H1 (cell line): ENCODE results near the gene CDC42. TPM values are rescaled to one million over a fixed set of nuclear protein-coding genes. Genes with fewer than 3 reads are reported as not detected.

Experiments
- CTCF ChIA-PET: fragments of 300-600 bp; sonication (Branson Sonifier 250); formaldehyde crosslinking; loops from one replicate; lab custom pipeline; 2021; ENCODE audit not compliant: partially characterized antibody; lab: Charles Lee
- POLR2A ChIA-PET: fragments of 300-600 bp; sonication (Branson Sonifier 250); formaldehyde crosslinking; loops from one replicate; lab custom pipeline; 2021; ENCODE audit warnings: inconsistent platforms; ENCODE audit not compliant: partially characterized antibody; lab: Charles Lee
- DNase-seq, 2 experiments: peaks; one replicate each; pipeline versions ENCODE4 v3.0.0 to v3.0.0-alpha.2; 2010 to 2022; ENCODE audit warnings: low spot score in 2 of 2, low read depth in 1 of 2, mixed read lengths in 1 of 2
- FAIRE-seq: peaks from 2 replicates; lab custom pipeline; 2011; peaks lifted over from hg19 to GRCh38; lab: Jason Lieb, UNC
- H2AFZ ChIP-seq: 2 replicates; pipeline ENCODE4 v1.8.1; 2012; ENCODE audit warnings: low read length, inconsistent platforms
- H2AK5ac ChIP-seq: 2 replicates; pipeline ENCODE4 v1.6.1; 2013; ENCODE audit warnings: low read depth, low read length
- H2BK120ac ChIP-seq: replicated peaks from 2 replicates; pipeline ENCODE3; 2013; ENCODE audit warnings: low read depth, low read length, inconsistent platforms
- H2BK12ac ChIP-seq: 2 replicates; pipeline ENCODE4 v1.6.1; 2013; ENCODE audit warnings: low read depth, low read length
- H2BK15ac ChIP-seq: 2 replicates; pipeline ENCODE4 v1.6.1; 2013; ENCODE audit warnings: low read length
- H2BK20ac ChIP-seq: 2 replicates; pipeline ENCODE4 v1.6.1; 2013; ENCODE audit warnings: low read length
- H2BK5ac ChIP-seq: 2 replicates; pipeline ENCODE4 v1.6.1; 2013; ENCODE audit warnings: low read depth, low read length
- H3K14ac ChIP-seq: 2 replicates; pipeline ENCODE4 v1.6.1; 2013; ENCODE audit warnings: inconsistent platforms; ENCODE audit not compliant: insufficient read length
- H3K18ac ChIP-seq: 2 replicates; pipeline ENCODE4 v1.6.1; 2013; ENCODE audit warnings: low read length; ENCODE audit errors: extremely low read depth
- H3K23ac ChIP-seq: 2 replicates; pipeline ENCODE4 v1.6.1; 2013; ENCODE audit warnings: inconsistent platforms; ENCODE audit not compliant: insufficient read length
- H3K23me2 ChIP-seq: 2 replicates; pipeline ENCODE4 v1.6.1; 2013; ENCODE audit warnings: low read depth, low read length
- H3K27ac ChIP-seq: 2 replicates; pipeline ENCODE4 v1.6.1; 2011; ENCODE audit warnings: low read depth, low read length, inconsistent platforms
- H3K27me3 ChIP-seq, 4 experiments: replicated peaks in 1 of 4; 1 replicate in 1 of 4; 2 replicates in 3 of 4; pipeline versions ENCODE4 v1.6.1 to v1.8.1; 2011 to 2013; ENCODE audit warnings: low read length in 3 of 4, mild to moderate bottlenecking in 3 of 4, inconsistent platforms in 2 of 4, mixed read lengths in 2 of 4, moderate library complexity in 1 of 4; ENCODE audit not compliant: control insufficient read depth in 3 of 4, insufficient read depth in 3 of 4; ENCODE audit errors: extremely low read depth in 1 of 4
- H3K36me3 ChIP-seq, 4 experiments: 2 replicates each; pipeline versions ENCODE4 v1.6.1 to v1.8.1; 2011 to 2013; ENCODE audit warnings: mild to moderate bottlenecking in 4 of 4, low read length in 3 of 4, moderate library complexity in 2 of 4, control low read depth in 1 of 4, inconsistent platforms in 1 of 4; ENCODE audit not compliant: insufficient read depth in 4 of 4, control insufficient read depth in 2 of 4
- H3K4ac ChIP-seq: replicated peaks from 2 replicates; pipeline ENCODE3; 2013; ENCODE audit warnings: low read length, low read depth, mixed read lengths, inconsistent platforms; ENCODE audit not compliant: insufficient read length
- H3K4me1 ChIP-seq, 4 experiments: replicated peaks in 1 of 4; 1 replicate in 1 of 4; 2 replicates in 3 of 4; pipeline versions ENCODE4 v1.6.1 to v1.8.1; 2011 to 2013; ENCODE audit warnings: low read length in 3 of 4, inconsistent platforms in 2 of 4, mixed read lengths in 1 of 4; ENCODE audit not compliant: insufficient read depth in 4 of 4, control insufficient read depth in 3 of 4
- H3K4me2 ChIP-seq, 2 experiments: 2 replicates each; pipeline versions ENCODE4 v1.6.1 to v1.8.1; 2011 to 2013; ENCODE audit warnings: low read depth in 2 of 2, low read length in 2 of 2, control low read depth in 1 of 2, inconsistent platforms in 1 of 2, mild to moderate bottlenecking in 1 of 2; ENCODE audit not compliant: insufficient read depth in 1 of 2
- H3K4me3 ChIP-seq, 4 experiments: fragments of 200-600, 300-600 bp in 1 of 4; sonication (generic), shearing (Covaris generic), sonication (Bioruptor Twin) in 1 of 4; 2 replicates each; pipeline versions ENCODE4 v1.5.1 to v1.8.1; 2011 to 2016; ENCODE audit warnings: low read length in 4 of 4, low read depth in 3 of 4, control low read depth in 2 of 4, inconsistent platforms in 2 of 4, mild to moderate bottlenecking in 2 of 4, mixed read lengths in 1 of 4, moderate library complexity in 1 of 4; ENCODE audit not compliant: insufficient read depth in 2 of 4; ENCODE audit errors: extremely low read depth in 1 of 4
- H3K56ac ChIP-seq: replicated peaks from 2 replicates; pipeline ENCODE3; 2013; ENCODE audit warnings: low read depth, mild to moderate bottlenecking, mixed read lengths, low read length, inconsistent platforms; ENCODE audit not compliant: insufficient read length
- H3K79me1 ChIP-seq: 2 replicates; pipeline ENCODE4 v1.6.1; 2013; ENCODE audit warnings: low read depth, low read length, control low read depth
- H3K79me2 ChIP-seq, 2 experiments: 2 replicates each; pipeline versions ENCODE4 v1.6.1 to v1.8.1; 2012 to 2013; ENCODE audit warnings: low read length in 2 of 2, mild to moderate bottlenecking in 2 of 2, inconsistent platforms in 1 of 2; ENCODE audit not compliant: insufficient read depth in 2 of 2, control insufficient read depth in 1 of 2
- H3K9ac ChIP-seq, 4 experiments: replicated peaks in 1 of 4; 1 replicate in 1 of 4; 2 replicates in 3 of 4; pipeline versions ENCODE4 v1.6.1 to v1.8.1; 2011 to 2013; ENCODE audit warnings: low read depth in 3 of 4, low read length in 3 of 4, control low read depth in 2 of 4, mild to moderate bottlenecking in 2 of 4, moderate library complexity in 2 of 4, inconsistent platforms in 1 of 4; ENCODE audit errors: extremely low read depth in 1 of 4
- H3K9me3 ChIP-seq, 2 experiments: 2 replicates each; pipeline versions ENCODE4 v1.6.1 to v1.8.1; 2012 to 2013; ENCODE audit warnings: mild to moderate bottlenecking in 2 of 2, moderate library complexity in 2 of 2, control low read depth in 1 of 2, inconsistent platforms in 1 of 2, low read depth in 1 of 2, low read length in 1 of 2, mixed read lengths in 1 of 2; ENCODE audit not compliant: insufficient read depth in 2 of 2
- H4K20me1 ChIP-seq, 2 experiments: replicated peaks in 1 of 2; 2 replicates each; pipeline versions ENCODE3 to v1.8.1; 2011 to 2013; ENCODE audit warnings: inconsistent platforms in 2 of 2, low read length in 2 of 2, mild to moderate bottlenecking in 1 of 2; ENCODE audit not compliant: insufficient read depth in 2 of 2, control insufficient read depth in 1 of 2
- H4K5ac ChIP-seq: 2 replicates; pipeline ENCODE4 v1.6.1; 2013; ENCODE audit warnings: low read length, low read depth, mixed read lengths, inconsistent platforms; ENCODE audit not compliant: insufficient read length
- H4K8ac ChIP-seq: 2 replicates; pipeline ENCODE4 v1.8.0; 2013; ENCODE audit warnings: mild to moderate bottlenecking, moderate library complexity, low read length, inconsistent platforms; ENCODE audit not compliant: insufficient read depth; ENCODE audit errors: extremely low read depth
- H4K91ac ChIP-seq: replicated peaks from 2 replicates; pipeline ENCODE3; 2013; ENCODE audit warnings: low read length, mixed read lengths, inconsistent platforms; ENCODE audit not compliant: insufficient read length
- BACH1 ChIP-seq: IDR thresholded peaks from 2 replicates; pipeline ENCODE4 v1.6.1; 2012; ENCODE audit warnings: low read length, improper control_type of control experiment
- CEBPB ChIP-seq: IDR thresholded peaks from 2 replicates; pipeline ENCODE4 v1.6.1; 2012; ENCODE audit warnings: low read depth, low read length
- CHD1 ChIP-seq: IDR thresholded peaks from 2 replicates; pipeline ENCODE4 v1.6.1; 2012; ENCODE audit warnings: low read depth, low read length, improper control_type of control experiment
- EZH2 ChIP-seq: fragments of 200-600 bp; sonication (generic); IDR thresholded peaks from 2 replicates; pipeline ENCODE4 v1.7.1; 2012; ENCODE audit warnings: low read depth, mild to moderate bottlenecking, moderate library complexity, low read length, inconsistent platforms; ENCODE audit not compliant: severe bottlenecking
- HDAC2 ChIP-seq, 2 experiments: fragments of 300-600 bp in 1 of 2; sonication (generic) in 1 of 2; IDR thresholded peaks; 2 replicates each; pipeline ENCODE4 v1.6.1; 2011 to 2012; ENCODE audit warnings: low read depth in 2 of 2, low read length in 2 of 2, mild to moderate bottlenecking in 2 of 2, moderate library complexity in 2 of 2, borderline replicate concordance in 1 of 2, inconsistent platforms in 1 of 2
- JUN ChIP-seq: IDR thresholded peaks from 2 replicates; pipeline ENCODE4 v1.6.1; 2011; ENCODE audit warnings: low read depth, mild to moderate bottlenecking, improper control_type of control experiment, low read length
- POLR2A ChIP-seq, 2 experiments: IDR thresholded peaks; 1 replicate in 1 of 2; 2 replicates in 1 of 2; pipeline ENCODE4 v1.6.1; 2011; ENCODE audit warnings: low read depth in 2 of 2, low read length in 2 of 2, mild to moderate bottlenecking in 2 of 2; ENCODE audit errors: control extremely low read depth in 1 of 2
- POU5F1 ChIP-seq: IDR thresholded peaks from 2 replicates; pipeline ENCODE4 v1.6.1; 2011; ENCODE audit warnings: low read depth, mild to moderate bottlenecking, low read length, moderate library complexity
- RAD21 ChIP-seq, 2 experiments: IDR thresholded peaks in 1 of 2; conservative IDR thresholded peaks in 1 of 2; 2 replicates each; pipeline ENCODE4 v1.6.1; 2011; ENCODE audit warnings: low read depth in 2 of 2, low read length in 2 of 2, improper control_type of control experiment in 1 of 2, inconsistent platforms in 1 of 2, mild to moderate bottlenecking in 1 of 2, moderate library complexity in 1 of 2
- SAP30 ChIP-seq: fragments of 300-600 bp; sonication (generic); IDR thresholded peaks from 2 replicates; pipeline ENCODE4 v1.7.1; 2012; ENCODE audit warnings: low read length, moderate library complexity, mild to moderate bottlenecking, inconsistent platforms; ENCODE audit not compliant: insufficient read depth, insufficient replicate concordance
- SUZ12 ChIP-seq: fragments of 200-600 bp; sonication (generic); IDR thresholded peaks from 2 replicates; pipeline ENCODE4 v1.6.1; 2012; ENCODE audit warnings: mild to moderate bottlenecking, inconsistent platforms, low read length, moderate library complexity, mixed read lengths
- YY1 ChIP-seq: IDR thresholded peaks from 2 replicates; pipeline ENCODE4 v1.6.1; 2011; ENCODE audit warnings: low read depth, mild to moderate bottlenecking, low read length
- whole genome bisulfite sequencing, 2 experiments: shearing (Covaris generic) in 1 of 2; methylation state at CpG; one replicate each; pipeline versions ENCODE4 v1.1.6 to v1.1.7; 2013 to 2015; ENCODE audit warnings: low lambda C conversion rate in 2 of 2, mixed read lengths in 2 of 2, inconsistent platforms in 1 of 2, low coverage in 1 of 2, missing lambda C conversion rate in 1 of 2; ENCODE audit not compliant: insufficient replicate concordance in 2 of 2, insufficient coverage in 1 of 2, insufficient read length in 1 of 2; ENCODE audit errors: extremely low coverage in 1 of 2, missing lambda C conversion rate in 1 of 2; 5-methylcytosine and 5-hydroxymethylcytosine counted together
- polyA plus RNA-seq, 7 experiments: library from polyadenylated mRNA; depleted of rRNA in 3 of 7; stranded (reverse) in 5 of 7; unstranded in 2 of 7; fragments of >200 nt in 5 of 7; fragments of 200-250 nt in 2 of 7; gene quantifications; 1 replicate in 5 of 7; 2 replicates in 1 of 7; 4 replicates in 1 of 7; pipeline versions ENCODE4 v1.2.1 to v1.2.3, GENCODE V29; 2011 to 2013; ENCODE audit warnings: missing spikeins in 2 of 7, mixed read lengths in 2 of 7
- total RNA-seq: library from RNA; stranded (reverse); fragmentation: NEBNext Ultra II Directional; extraction: Animal tissue kit (Norgen Biotek cat#: 25700); gene quantifications from 2 replicates; pipeline ENCODE4 v1.2.1, GENCODE V29; 2021
- TF ChIP-seq, protein P1 (sequence below): IDR thresholded peaks from 2 replicates; pipeline ENCODE4 v1.6.1; 2012; ENCODE audit warnings: inconsistent platforms

CDC42 gene
- total and polyA plus RNA-seq, 2 of the 8 experiments (the other 6 are each of a cell fraction or from before 2014, with no cell fraction given), result 110 to 179 TPM

DNA sequence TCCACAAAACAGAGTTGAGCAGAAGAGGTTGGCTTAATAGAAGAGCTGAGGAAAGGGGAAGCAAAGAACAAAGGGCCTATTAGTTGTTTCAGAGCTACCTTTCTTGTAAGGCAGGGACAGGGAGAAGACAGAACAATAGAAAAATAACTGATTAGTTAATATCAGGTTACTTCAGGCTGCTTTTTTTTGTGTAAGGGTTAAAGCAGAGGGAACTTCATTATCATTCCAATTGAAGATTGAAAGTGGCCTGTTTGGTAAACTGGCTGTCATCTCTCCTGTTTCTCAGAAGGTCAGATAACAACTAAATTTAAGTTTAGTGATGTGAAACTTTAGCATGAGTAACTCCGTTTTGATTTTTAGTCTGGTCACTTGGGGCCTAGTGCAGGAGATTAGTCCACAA lies 22.3 kb downstream of the CDC42 start:
- 35% methylated on average over 1 of the region's 1 CpG; no CpG with 5 or more reads in 1 of the 2 experiments for whole genome bisulfite sequencing, 2 experiments
- ChIA-PET POLR2A (interaction anchor here (1.2 to 1.8 kb wide), 2 partner anchors 18 to 22 kb away, joined by 3 to 4 read pairs; no protein-coding TSS in a partner anchor), CTCF (interaction anchor here (1.1 to 1.2 kb wide), 2 partner anchors 8 to 111 kb away, joined by 3 read pairs; no protein-coding TSS in a partner anchor)
- H3K36me3 ChIP-seq, result peaks cover 0 to 7% (median 0%) of the 10 kb centered on the region in 4 experiments; a peak in 1 of 8 replicates
- peaks cover 8 to 15% of the 10 kb centered on the region in 2 experiments for H4K20me1 ChIP-seq
- H3K27ac ChIP-seq, result no peak overlapping the region
- no peak overlapping the region for H2BK20ac ChIP-seq
- no peak overlapping the region for H3K56ac ChIP-seq
- DNase-seq, result no peak
- H3K4me1 ChIP-seq, result peaks cover 0 to 8% (median 1%) of the 10 kb centered on the region in 4 experiments; a peak in 5 of 7 replicates
- no peaks in the 10 kb centered on the region for H3K27me3 ChIP-seq
- H2BK120ac ChIP-seq, result no peak overlapping the region
- no peak for FAIRE-seq
- no peak overlapping the region for H3K18ac ChIP-seq
- no peak overlapping the region for H4K91ac ChIP-seq
- no peak overlapping the region for H3K23ac ChIP-seq
- H3K9ac ChIP-seq, result no peak overlapping the region
- H3K4ac ChIP-seq, result no peak overlapping the region
- H2AFZ ChIP-seq, result no peak overlapping the region
- no peak overlapping the region for H2BK15ac ChIP-seq
- no peak overlapping the region for H3K14ac ChIP-seq
- H3K79me1 ChIP-seq, result peaks cover 2% of the 10 kb centered on the region; the same call in 1 of the 2 replicates
- peak overlapping the region; percentile 16 to 25; a peak in 1 of 4 replicates for H3K4me2 ChIP-seq
- H2BK5ac ChIP-seq, result no peak overlapping the region
- H3K4me3 ChIP-seq, result no peak overlapping the region
- H3K9me3 ChIP-seq, result no peaks in the 10 kb centered on the region
- no peak overlapping the region for H4K8ac ChIP-seq
- H3K79me2 ChIP-seq, result peaks cover 17 to 87% of the 10 kb centered on the region in 2 experiments
- no peaks in the 10 kb centered on the region for H3K23me2 ChIP-seq
- H2AK5ac ChIP-seq, result no peak overlapping the region
- no peak overlapping the region for H4K5ac ChIP-seq
- no peak overlapping the region for H2BK12ac ChIP-seq
- TF ChIP-seq POLR2A (IDR thresholded peaks at IDR 0.05; ENCODE audit: control extremely low read depth in 1 of 2, low read depth in 2 of 2, low read length in 2 of 2), result no peak
- TF ChIP-seq, protein P1, sequence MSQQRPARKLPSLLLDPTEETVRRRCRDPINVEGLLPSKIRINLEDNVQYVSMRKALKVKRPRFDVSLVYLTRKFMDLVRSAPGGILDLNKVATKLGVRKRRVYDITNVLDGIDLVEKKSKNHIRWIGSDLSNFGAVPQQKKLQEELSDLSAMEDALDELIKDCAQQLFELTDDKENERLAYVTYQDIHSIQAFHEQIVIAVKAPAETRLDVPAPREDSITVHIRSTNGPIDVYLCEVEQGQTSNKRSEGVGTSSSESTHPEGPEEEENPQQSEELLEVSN, result no peak
- TF ChIP-seq BACH1, result no peak
- TF ChIP-seq CHD1, result no peak
- TF ChIP-seq HDAC2 (IDR thresholded peaks at IDR 0.05; ENCODE audit: borderline replicate concordance in 1 of 2, low read depth in 2 of 2, low read length in 2 of 2), result no peak
- TF ChIP-seq POU5F1, result no peak
- TF ChIP-seq YY1, result no peak
- TF ChIP-seq SAP30, result no peak
- no peak for TF ChIP-seq CEBPB
- TF ChIP-seq EZH2, result no peak
- TF ChIP-seq SUZ12, result no peak
- no peak for TF ChIP-seq RAD21 (IDR thresholded peaks at IDR 0.05 in 1 of 2, conservative IDR thresholded peaks at IDR 0.05 in 1 of 2; ENCODE audit: low read depth in 2 of 2, low read length in 2 of 2)
- no peak for TF ChIP-seq JUN
